ENCODE results near the gene MUC15.

The MUC15 gene

DNA sequence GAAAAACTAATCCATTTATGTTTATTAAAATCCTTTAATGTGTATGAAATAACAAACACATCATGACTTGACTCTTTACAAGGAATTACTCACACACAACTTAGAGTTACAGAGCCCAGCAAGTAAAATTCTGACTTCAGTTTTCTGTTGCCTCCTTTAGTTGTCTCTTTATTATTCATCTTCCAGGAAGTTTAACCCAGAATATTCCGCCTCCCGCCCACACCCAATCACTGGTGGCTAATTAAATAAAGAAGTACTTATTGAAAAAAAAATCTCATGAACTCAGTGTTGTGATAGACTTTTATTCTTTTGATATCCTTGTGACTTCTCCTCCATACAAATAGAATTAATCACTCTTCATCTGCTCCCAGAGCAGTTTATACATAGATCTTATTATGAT is 61.9 kb downstream of the MUC15 start:
- FAIRE-seq (no peak), DNase-seq (ENCODE audit: extremely low spot score, insufficient read length, low read depth) (no peak)

Data from GM18507 (cell line).